ENCODE measurements around the gene LRRC17.

GRCh38 chr7:102934239-102934638, 21.4 kb downstream of the LRRC17 start:
- no peak for TF ChIP-seq CTCF (IDR thresholded peaks at IDR 0.05)
- no peak for TF ChIP-seq POLR2A (IDR thresholded peaks at IDR 0.05)
